ENCODE measurements around the gene RIMBP2.

The RIMBP2 gene

DNA sequence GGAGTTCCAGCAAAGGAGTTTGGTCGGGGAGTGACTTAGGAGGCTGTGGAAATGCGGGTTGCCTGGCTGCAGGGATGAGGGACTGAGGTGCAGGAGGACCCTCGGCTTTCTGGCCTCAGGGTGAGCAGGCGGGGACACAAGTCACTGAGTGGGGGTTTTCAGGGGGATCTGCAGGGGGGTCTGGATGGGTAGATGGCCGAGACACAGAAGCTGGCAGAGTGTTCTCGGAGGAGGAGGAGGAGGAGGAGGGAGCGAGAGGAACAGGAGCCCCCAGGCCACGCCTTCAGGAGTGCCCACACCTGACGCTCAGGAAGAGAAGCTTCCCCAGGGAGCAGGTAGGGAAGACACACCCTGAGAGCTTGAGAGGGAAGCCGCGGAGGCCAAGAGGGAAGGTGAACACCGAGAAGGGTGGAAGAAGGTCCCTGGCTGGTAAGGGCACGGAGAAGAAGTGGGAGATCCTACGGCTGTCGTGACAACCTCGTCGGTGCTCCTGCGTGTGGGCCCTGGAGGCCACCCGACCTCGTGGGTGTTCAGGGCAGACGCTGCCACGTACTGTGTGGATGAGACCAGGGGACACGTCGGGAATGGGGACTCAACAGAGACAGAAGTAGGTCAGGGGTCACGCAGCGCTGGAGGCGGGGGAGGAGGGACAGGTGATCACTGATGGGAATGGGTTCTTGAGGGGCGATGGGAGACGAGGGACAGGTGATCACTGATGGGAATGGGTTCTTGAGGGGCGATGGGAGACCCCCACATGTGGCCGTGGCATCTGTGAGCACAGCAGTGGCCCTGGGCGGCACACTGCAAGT, 269.0 kb downstream of the RIMBP2 start:
- TF ChIP-seq, protein P1, sequence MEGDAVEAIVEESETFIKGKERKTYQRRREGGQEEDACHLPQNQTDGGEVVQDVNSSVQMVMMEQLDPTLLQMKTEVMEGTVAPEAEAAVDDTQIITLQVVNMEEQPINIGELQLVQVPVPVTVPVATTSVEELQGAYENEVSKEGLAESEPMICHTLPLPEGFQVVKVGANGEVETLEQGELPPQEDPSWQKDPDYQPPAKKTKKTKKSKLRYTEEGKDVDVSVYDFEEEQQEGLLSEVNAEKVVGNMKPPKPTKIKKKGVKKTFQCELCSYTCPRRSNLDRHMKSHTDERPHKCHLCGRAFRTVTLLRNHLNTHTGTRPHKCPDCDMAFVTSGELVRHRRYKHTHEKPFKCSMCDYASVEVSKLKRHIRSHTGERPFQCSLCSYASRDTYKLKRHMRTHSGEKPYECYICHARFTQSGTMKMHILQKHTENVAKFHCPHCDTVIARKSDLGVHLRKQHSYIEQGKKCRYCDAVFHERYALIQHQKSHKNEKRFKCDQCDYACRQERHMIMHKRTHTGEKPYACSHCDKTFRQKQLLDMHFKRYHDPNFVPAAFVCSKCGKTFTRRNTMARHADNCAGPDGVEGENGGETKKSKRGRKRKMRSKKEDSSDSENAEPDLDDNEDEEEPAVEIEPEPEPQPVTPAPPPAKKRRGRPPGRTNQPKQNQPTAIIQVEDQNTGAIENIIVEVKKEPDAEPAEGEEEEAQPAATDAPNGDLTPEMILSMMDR (IDR thresholded peaks at IDR 0.05; ENCODE audit: insufficient read depth, low read depth, low read length, missing control alignments): no peak
- no peak for DNase-seq (ENCODE audit: low read depth)
- no peak overlapping the region for H3K4me3 ChIP-seq (ENCODE audit: low read depth, low read length)

DNA sequence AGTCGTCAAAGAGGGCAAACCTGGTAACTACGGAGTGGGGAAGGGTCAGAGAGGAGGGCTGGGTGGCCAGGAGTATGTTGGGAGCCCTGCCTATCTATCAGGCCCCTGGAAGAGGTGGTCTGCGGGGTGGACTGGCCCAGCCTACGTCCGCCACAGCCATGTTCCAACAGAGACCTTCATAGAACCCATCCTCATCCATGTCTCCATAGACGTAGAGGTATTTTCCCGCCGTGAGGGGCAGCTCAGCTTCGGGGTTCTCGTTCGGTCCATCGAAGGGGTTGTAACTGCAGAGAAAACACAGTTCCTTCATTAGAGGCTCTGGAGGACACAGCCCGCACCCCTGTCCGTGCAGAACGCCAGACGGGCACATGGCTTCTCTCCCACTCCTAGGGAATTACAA, 271.1 kb downstream of the RIMBP2 start:
- no peak overlapping the region for H3K4me3 ChIP-seq (ENCODE audit: low read depth, low read length)
- no peak for DNase-seq (ENCODE audit: low read depth)
- TF ChIP-seq, protein P1 (IDR thresholded peaks at IDR 0.05; ENCODE audit: insufficient read depth, low read depth, low read length, missing control alignments): no peak

DNA sequence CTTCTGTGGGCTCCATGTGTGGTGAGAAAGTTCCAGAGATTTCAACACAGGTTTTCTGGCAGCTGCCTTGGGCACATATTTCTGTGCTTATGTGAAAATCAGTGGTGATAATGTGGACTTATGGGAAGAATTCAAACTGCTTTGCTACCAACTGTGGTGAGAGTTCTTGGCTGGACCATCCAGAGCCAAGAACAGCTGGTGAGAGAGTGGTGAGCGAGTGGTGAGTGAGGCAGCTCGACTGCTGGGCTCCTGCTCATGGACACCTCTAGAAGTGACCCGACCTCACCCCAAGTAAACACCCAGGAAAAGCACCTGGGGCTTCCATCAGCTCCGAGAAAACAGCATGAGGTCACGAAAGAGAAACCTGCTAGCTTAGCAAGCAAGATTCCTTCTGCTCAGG, 272.0 kb downstream of the RIMBP2 start:
- TF ChIP-seq, protein P1 (IDR thresholded peaks at IDR 0.05; ENCODE audit: insufficient read depth, low read depth, low read length, missing control alignments): no peak
- no peak for DNase-seq (ENCODE audit: low read depth)
- H3K4me3 ChIP-seq (ENCODE audit: low read depth, low read length): no peak overlapping the region

DNA sequence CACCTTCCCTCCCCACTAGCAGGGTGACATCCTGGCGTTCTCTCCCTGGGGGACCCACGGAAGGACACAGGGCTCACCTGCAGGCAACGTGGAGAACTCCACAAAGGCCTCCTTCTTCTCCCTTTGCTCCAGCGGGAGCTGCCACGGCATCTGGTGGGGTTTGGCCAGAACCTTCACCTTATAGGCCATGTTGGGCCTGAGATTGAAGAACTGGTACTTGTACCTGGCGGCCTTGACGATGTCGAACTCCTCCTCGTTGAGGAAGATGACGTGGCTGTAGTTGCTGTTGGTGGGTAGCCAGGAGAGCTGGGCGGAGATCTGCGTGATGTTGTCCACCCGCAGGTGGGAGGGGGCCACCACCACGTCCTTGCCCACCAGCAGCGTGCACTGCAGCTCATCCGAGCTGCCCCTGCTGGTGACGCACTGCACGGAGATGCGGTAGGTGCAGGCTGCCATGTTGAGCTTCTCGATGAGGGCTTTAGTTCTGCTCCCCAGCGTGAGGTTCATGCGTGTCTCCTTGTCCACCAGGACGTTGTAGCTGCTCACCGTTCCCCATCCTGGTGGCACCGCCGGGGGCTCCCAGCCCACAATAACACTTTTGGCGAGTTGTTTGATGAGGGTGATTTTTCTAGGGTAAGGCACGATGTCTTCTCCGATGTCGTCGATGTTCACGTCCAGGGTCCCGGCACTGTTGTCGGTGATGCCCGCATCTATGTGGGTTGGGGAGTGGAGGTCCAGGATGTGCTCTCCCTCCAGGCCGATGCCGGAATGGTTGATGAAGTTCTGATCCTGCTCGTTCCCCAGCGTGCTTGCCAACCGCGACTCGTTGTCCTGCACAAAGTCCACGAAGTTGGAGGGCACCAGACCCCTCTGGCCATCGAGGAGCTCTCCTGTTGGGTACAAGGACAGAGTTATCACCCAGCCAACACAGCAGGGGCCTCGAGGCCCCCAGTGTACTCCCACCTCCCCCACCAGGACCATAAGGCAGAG, 274.0 kb downstream of the RIMBP2 start:
- DNase-seq (ENCODE audit: low read depth): no peak
- TF ChIP-seq, protein P1 (IDR thresholded peaks at IDR 0.05; ENCODE audit: insufficient read depth, low read depth, low read length, missing control alignments): no peak
- H3K4me3 ChIP-seq (ENCODE audit: low read depth, low read length): no peak overlapping the region

DNA sequence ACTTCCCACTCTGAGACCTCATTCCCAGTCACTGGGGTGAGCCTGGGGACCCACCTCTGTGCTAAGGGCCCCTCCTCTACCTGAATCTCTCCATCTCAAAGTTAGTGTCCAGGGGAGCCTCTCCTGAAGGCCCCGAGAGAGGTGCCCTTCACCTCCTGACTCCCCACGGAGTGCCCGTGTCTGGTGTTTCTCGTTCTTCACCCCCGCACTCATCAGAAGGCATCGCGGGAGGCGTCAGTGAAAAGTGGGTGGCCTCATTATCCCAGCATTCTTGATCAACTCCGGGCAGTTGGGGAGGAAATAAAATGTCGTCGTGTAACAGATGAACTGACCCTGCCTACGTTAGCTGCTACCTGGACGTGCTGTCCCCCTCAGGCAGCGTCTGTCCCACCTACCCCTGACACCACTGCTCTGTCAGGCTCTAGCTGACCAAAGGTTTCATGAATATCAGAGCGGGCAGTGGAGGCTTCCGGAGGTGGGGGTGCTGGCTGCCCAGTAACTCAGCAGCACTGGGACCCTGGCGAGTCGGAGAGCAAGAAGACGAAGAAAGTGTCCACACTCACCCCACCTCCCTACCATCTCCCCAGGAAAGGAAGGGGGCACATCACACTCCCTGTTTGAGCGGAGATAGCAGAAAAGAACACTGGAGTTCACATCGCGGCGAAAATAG, 275.6 kb downstream of the RIMBP2 start:
- no peak for DNase-seq (ENCODE audit: low read depth)
- H3K4me3 ChIP-seq (ENCODE audit: low read depth, low read length): no peak overlapping the region
- TF ChIP-seq, protein P1 (IDR thresholded peaks at IDR 0.05; ENCODE audit: insufficient read depth, low read depth, low read length, missing control alignments): no peak

DNA sequence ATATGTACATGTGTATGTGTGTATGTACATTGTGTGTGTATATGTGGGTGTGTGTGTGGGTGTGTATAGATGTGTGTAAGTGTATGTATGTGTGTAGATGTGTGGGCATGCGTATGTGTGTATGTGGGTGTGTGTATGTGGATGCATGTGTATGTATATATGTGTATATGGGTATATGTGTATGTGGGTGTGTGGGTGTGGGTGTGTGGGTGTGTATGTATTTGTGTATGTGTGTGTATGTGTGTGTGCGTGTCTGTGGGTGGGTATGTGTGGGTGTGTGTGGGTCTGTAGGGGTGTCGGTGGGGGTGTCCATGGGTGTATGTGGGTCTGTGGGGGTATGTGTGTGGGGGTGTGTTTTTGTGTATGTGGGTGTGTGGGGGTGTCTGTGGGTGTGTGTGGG, 276.8 kb downstream of the RIMBP2 start:
- DNase-seq (ENCODE audit: low read depth): no peak
- H3K4me3 ChIP-seq (ENCODE audit: low read depth, low read length): no peak overlapping the region
- TF ChIP-seq, protein P1 (IDR thresholded peaks at IDR 0.05; ENCODE audit: insufficient read depth, low read depth, low read length, missing control alignments): no peak

All from GM12865 (cell line).